Activated CD4-positive, alpha-beta memory T cell treated with anti-CD3 and anti-CD28 coated beads for 36 hours (primary cell): ENCODE data around the gene MIER2. TPM values are rescaled to one million over a fixed set of nuclear protein-coding genes. Genes with fewer than 3 reads are reported as not detected.

Experiments
- CTCF ChIA-PET: fragments of 350-600 bp; sonication (Branson Sonifier 250); formaldehyde crosslinking; loops from one replicate; lab custom pipeline; 2021; ENCODE audit warnings: antibody characterized with exemption, inconsistent platforms; lab: Charles Lee
- POLR2A ChIA-PET: fragments of 350-600 bp; sonication (Branson Sonifier 250); formaldehyde crosslinking; loops from one replicate; lab custom pipeline; 2021; ENCODE audit warnings: antibody characterized with exemption; lab: Charles Lee
- DNase-seq: peaks from one replicate; pipeline ENCODE4 v3.0.0-alpha.2; 2020
- H3K27ac Mint-ChIP-seq: one replicate; pipeline ENCODE4 v1.8.0; 2021; ENCODE audit warnings: mixed read lengths
- H3K27me3 Mint-ChIP-seq: one replicate; pipeline ENCODE4 v1.8.0; 2021; ENCODE audit warnings: mixed read lengths
- H3K36me3 Mint-ChIP-seq: one replicate; pipeline ENCODE4 v1.8.0; 2021; ENCODE audit warnings: mixed read lengths
- H3K4me1 Mint-ChIP-seq: one replicate; pipeline ENCODE4 v1.8.0; 2021; ENCODE audit warnings: low read depth, mixed read lengths
- H3K4me3 Mint-ChIP-seq: one replicate; pipeline ENCODE4 v1.8.0; 2021; ENCODE audit warnings: mild to moderate bottlenecking, mixed read lengths
- H3K9me3 Mint-ChIP-seq: one replicate; pipeline ENCODE4 v1.8.0; 2021; ENCODE audit warnings: mixed read lengths
- intact Hi-C: fragments of 100-400 bp; cut with micrococcal nuclease; formaldehyde crosslinking; loops from one replicate; pipeline ENCODE4 v1.15.1; 2023
- total RNA-seq, 2 experiments: library from RNA; stranded (reverse); gene quantifications; one replicate each; pipeline ENCODE4 v1.2.3, GENCODE V29; 2021

MIER2 gene
- total RNA-seq, 2 experiments from 2014 or later = 22.1 to 23.1 TPM

DNA sequence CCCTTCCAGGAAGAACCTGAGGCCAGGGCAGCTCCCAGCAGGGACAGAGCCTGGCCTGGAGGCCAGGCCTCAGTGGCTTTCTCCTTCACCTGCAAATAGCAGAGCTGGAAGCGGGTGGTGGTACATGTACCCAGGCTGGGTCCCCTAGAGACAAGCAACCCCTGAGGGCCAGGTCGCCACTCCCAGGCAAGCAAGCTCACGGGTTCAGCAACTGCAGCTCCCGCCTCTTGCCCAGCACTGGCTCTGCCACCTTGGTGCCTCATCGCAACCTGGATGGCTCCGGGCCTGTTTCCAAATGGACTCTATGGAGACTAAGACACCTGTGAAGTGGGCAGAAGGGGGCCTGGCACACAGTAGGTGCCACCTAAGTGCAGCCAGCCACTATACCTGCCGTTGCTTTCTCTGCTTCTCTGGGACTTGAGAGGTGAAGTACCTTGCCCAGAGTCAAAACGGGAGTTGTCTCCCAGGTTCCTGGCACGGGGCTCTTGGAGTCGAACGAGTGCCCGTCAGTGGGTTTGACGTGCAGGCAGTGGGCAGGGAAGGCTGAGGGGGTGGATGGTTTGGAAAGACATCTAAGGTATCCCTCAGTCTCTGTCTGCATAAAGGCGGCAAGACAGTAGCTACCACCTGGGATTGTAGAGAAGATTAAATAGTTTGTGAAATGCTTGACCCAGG is 51.0 kb downstream of the MIER2 start:
- intact Hi-C loops = no loop called here
- POLR2A ChIA-PET = no interaction called here
- Mint-ChIP-seq H3K27ac (no peak overlapping the region), H3K27me3 (peaks cover 51% of the 10 kb centered on the region), H3K4me3 (no peak overlapping the region), H3K9me3 (no peaks in the 10 kb centered on the region), H3K36me3 (no peaks in the 10 kb centered on the region), H3K4me1 (peaks cover 14% of the 10 kb centered on the region)
- DNase-seq = no peak
- CTCF ChIA-PET = interaction anchor here (1.1 to 1.2 kb wide), 2 partner anchors 27 to 217 kb away, joined by 3 to 5 read pairs; no protein-coding TSS in a partner anchor

DNA sequence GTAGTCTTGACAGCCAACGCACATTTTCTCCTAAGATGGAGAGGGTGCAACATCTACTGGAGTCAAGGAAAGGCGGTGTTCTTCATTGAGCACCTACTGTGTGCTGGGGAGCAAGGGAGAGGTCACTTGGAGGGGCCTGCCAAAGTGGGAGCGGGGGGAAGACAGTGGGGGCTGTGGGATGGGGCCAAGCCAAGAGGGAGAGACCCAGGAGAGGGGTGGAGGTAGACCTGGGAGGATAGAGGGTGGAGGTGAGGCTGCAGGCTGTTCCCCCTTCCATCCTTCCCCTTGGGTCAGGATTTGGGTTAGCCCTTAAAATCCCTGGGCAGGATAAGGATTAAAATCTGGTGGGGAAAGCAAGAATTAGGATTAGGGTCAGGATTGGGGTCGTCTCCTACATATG is 51.6 kb downstream of the MIER2 start:
- Mint-ChIP-seq H3K36me3 (no peaks in the 10 kb centered on the region), H3K4me3 (no peak overlapping the region), H3K9me3 (no peaks in the 10 kb centered on the region), H3K27ac (no peak overlapping the region), H3K27me3 (peaks cover 55% of the 10 kb centered on the region), H3K4me1 (peaks cover 14% of the 10 kb centered on the region)
- CTCF ChIA-PET = interaction anchor here (0.9 kb wide), 1 partner anchor 9 kb away, joined by 3 read pairs; no protein-coding TSS in a partner anchor
- POLR2A ChIA-PET = no interaction called here
- DNase-seq = no peak
- intact Hi-C loops = no loop called here

GRCh38 chr19:292281-292884 is 52.2 kb downstream of the MIER2 start:
- Mint-ChIP-seq H3K27ac (no peak overlapping the region), H3K36me3 (no peaks in the 10 kb centered on the region), H3K4me3 (no peak overlapping the region), H3K27me3 (peaks cover 56% of the 10 kb centered on the region), H3K9me3 (no peaks in the 10 kb centered on the region), H3K4me1 (peaks cover 14% of the 10 kb centered on the region)
- no peak for DNase-seq
- intact Hi-C loops = no loop called here
- ChIA-PET CTCF (interaction anchor here (0.9 kb wide), 1 partner anchor 9 kb away, joined by 3 read pairs; no protein-coding TSS in a partner anchor), POLR2A (no interaction called here)

- Mint-ChIP-seq H3K36me3 (no peaks in the 10 kb centered on the region), H3K4me1 (peaks cover 14% of the 10 kb centered on the region), H3K9me3 (no peaks in the 10 kb centered on the region), H3K27me3 (peaks cover 56% of the 10 kb centered on the region), H3K27ac (no peak overlapping the region), H3K4me3 (no peak overlapping the region)
- CTCF ChIA-PET = interaction anchor here (0.9 kb wide), 1 partner anchor 10 kb away, joined by 3 read pairs; no protein-coding TSS in a partner anchor
- POLR2A ChIA-PET = no interaction called here
- intact Hi-C loops = no loop called here
- no peak for DNase-seq
Measured at GRCh38 chr19:291561-292280, 52.9 kb downstream of the MIER2 start.

DNA sequence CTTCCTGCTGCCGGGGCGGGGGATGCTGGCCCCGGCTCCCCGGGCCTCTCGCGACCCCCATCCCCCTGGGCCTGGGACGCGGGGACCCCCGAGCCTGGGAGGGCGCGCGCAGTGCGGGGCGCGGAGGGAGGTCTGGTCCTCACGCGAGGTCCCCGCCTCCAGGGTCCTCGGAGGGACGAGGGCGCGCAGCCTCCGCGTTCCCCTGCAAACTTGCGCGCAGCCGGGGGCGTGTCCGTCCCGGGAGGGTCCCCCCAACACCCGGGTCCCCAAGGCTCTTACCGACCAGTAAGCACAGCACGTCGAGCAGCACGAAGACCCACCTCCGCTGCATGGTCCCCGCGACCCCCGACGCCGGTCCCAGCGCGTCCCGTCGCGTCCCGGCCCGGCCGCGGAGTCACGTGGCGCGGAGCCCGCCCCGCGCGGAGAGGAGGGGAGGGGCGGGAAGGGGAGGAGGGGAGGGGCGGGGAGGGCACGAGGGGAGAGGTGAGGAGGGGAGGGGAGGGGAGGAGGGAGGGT is 53.5 kb downstream of the MIER2 start, which contains the start of gene PLPP2:
PLPP2 (minus strand) TSS at position 398 of the 516 bp plus-strand sequence; CDS start at position 331, 67 bp downstream.
- peaks cover 56% of the 10 kb centered on the region for H3K27me3 Mint-ChIP-seq
- CTCF ChIA-PET = no interaction called here
- intact Hi-C loops = no loop called here
- POLR2A ChIA-PET = no interaction called here
- H3K4me3 Mint-ChIP-seq = no peak within 1 kb of the TSS
- H3K4me1 Mint-ChIP-seq = peaks cover 14% of the 10 kb centered on the region
- H3K9me3 Mint-ChIP-seq = no peaks in the 10 kb centered on the region
- no peak within 1 kb of the TSS for H3K27ac Mint-ChIP-seq
- H3K36me3 Mint-ChIP-seq = no peaks in the 10 kb centered on the region
- no peak for DNase-seq

DNA sequence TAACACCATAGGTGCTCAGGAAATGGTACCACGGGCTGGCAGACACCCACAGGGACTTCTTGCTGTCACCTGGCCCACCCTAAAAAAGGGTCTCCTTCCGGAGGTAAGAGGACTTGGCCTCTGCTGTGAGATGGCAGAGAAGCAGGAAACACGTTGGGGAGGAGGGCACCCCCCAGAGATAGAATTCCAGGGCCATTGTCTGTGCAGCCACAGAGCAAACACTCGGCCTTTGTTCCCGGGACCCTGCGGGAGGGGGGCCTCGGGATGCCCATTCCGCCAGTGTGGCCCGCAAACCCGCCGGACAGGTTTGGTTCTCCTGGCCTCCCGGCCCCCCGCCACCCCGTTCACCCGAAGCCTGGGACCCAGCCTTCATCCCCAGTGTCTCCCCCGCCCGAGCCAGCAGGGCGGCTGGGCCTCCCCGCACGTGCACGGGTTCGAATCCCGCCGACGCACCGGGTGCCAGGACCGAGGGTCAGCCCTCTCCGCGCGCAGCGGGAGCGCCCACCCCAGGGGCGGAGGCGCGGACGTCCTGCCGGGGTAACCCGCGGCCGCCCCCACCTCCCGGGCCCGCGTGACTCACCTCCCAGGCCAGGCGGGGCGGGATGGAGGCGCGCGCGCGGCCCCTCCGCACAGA is 54.1 kb downstream of the MIER2 start:
- intact Hi-C loops = no loop called here
- DNase-seq = peak; percentile 39
- Mint-ChIP-seq H3K36me3 (no peaks in the 10 kb centered on the region), H3K4me3 (no peak overlapping the region), H3K27me3 (peaks cover 51% of the 10 kb centered on the region), H3K4me1 (peaks cover 14% of the 10 kb centered on the region), H3K9me3 (no peaks in the 10 kb centered on the region), H3K27ac (no peak overlapping the region)
- ChIA-PET CTCF (interaction anchor here (0.7 to 1.0 kb wide), 2 partner anchors 52 to 220 kb away, joined by 3 to 4 read pairs; no protein-coding TSS in a partner anchor), POLR2A (no interaction called here)

- Mint-ChIP-seq H3K36me3 (no peaks in the 10 kb centered on the region), H3K9me3 (no peaks in the 10 kb centered on the region), H3K4me1 (peaks cover 14% of the 10 kb centered on the region), H3K27me3 (peaks cover 47% of the 10 kb centered on the region), H3K27ac (no peak overlapping the region), H3K4me3 (no peak overlapping the region)
- ChIA-PET CTCF (interaction anchor here (0.7 to 1.0 kb wide), 2 partner anchors 53 to 220 kb away, joined by 3 to 4 read pairs; no protein-coding TSS in a partner anchor), POLR2A (no interaction called here)
- intact Hi-C loops = no loop called here
- peak; percentile 64 for DNase-seq
Measured at GRCh38 chr19:289651-290371, 54.8 kb downstream of the MIER2 start.

DNA sequence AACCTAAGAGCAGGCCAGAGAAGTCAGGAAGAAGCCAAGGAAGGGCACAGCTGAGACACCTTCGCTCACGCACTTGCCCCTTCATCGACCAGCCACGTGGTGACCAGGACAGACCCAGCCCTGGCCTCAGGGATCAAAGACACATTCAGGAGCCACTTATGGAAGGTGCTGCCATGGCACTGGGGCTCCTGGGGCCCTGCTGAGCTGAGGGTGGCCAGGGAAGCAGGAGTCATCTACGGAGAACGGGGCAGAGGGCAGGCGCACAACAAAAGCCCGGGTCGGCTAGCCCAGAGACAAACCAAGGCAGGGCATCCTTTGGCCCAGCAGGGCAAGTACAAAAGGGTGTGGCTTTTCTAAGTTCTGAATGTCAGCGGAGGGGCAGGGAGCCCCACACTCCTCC is 55.7 kb downstream of the MIER2 start:
- Mint-ChIP-seq H3K27me3 (peaks cover 41% of the 10 kb centered on the region), H3K27ac (no peak overlapping the region), H3K4me1 (peaks cover 7% of the 10 kb centered on the region), H3K36me3 (no peaks in the 10 kb centered on the region), H3K9me3 (no peaks in the 10 kb centered on the region), H3K4me3 (no peak overlapping the region)
- no peak for DNase-seq
- POLR2A ChIA-PET = no interaction called here
- intact Hi-C loops = no loop called here
- CTCF ChIA-PET = no interaction called here

GRCh38 chr19:287381-287871 is 57.2 kb downstream of the MIER2 start:
- CTCF ChIA-PET = no interaction called here
- peaks cover 6% of the 10 kb centered on the region for H3K4me1 Mint-ChIP-seq
- no peak overlapping the region for H3K4me3 Mint-ChIP-seq
- H3K27me3 Mint-ChIP-seq = peaks cover 29% of the 10 kb centered on the region
- no peaks in the 10 kb centered on the region for H3K9me3 Mint-ChIP-seq
- H3K36me3 Mint-ChIP-seq = no peaks in the 10 kb centered on the region
- DNase-seq = no peak
- no peak overlapping the region for H3K27ac Mint-ChIP-seq
- intact Hi-C loops = no loop called here
- POLR2A ChIA-PET = no interaction called here

GRCh38 chr19:283395-283794 is 61.2 kb downstream of the MIER2 start:
- no peaks in the 10 kb centered on the region for H3K4me1 Mint-ChIP-seq

DNA sequence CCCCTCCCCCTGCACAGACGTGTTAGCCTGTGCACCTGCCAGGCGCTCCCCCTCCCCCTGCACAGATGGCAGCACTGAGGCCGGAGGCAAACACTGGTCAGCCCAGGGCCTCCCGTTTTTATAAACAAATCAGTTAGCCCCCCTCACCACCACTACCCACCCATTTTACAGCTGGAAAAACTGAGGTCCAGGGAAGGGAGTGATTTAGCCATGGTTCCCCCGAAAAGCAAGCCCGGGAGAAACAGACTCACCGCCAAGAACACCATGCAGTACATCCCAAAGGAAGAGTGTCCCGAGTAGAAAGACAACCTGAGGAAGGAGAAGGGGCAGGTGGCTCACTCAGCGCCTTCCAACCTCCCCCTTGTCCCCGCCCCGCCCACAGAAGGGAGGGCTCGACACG is 62.1 kb downstream of the MIER2 start:
- ChIA-PET POLR2A (no interaction called here), CTCF (no interaction called here)
- Mint-ChIP-seq H3K27ac (no peak overlapping the region), H3K27me3 (peaks cover 18% of the 10 kb centered on the region), H3K9me3 (no peaks in the 10 kb centered on the region), H3K4me3 (no peak overlapping the region), H3K4me1 (no peaks in the 10 kb centered on the region), H3K36me3 (no peaks in the 10 kb centered on the region)
- DNase-seq = no peak
- intact Hi-C loops = no loop called here

More at GRCh38 chr19:283395-283794, 61.2 kb downstream of the MIER2 start:
- DNase-seq = no peak
- H3K27ac Mint-ChIP-seq = no peak overlapping the region
- no peaks in the 10 kb centered on the region for H3K9me3 Mint-ChIP-seq
- H3K4me3 Mint-ChIP-seq = no peak overlapping the region
- H3K27me3 Mint-ChIP-seq = peaks cover 15% of the 10 kb centered on the region
- intact Hi-C loops = no loop called here
- POLR2A ChIA-PET = no interaction called here
- CTCF ChIA-PET = no interaction called here
- H3K36me3 Mint-ChIP-seq = no peaks in the 10 kb centered on the region
